SK-N-SH (cell line): Measurements from ENCODE around the gene TBX15. TPM values are rescaled to one million over a fixed set of nuclear protein-coding genes. Genes with fewer than 3 reads are reported as not detected.

ENCODE experiments used
- CTCF ChIA-PET: fragments of 300-600, 350-600 bp; formaldehyde crosslinking; extraction: SDS; loops from one replicate; lab custom pipeline; 2021; lab: Yijun Ruan, JAX
- POLR2A ChIA-PET: fragments of 350-600 bp; sonication (Branson Sonifier 250); formaldehyde crosslinking; extraction: SDS; loops from one replicate; lab custom pipeline; 2020; ENCODE audit warnings: antibody characterized with exemption, inconsistent platforms; lab: Yijun Ruan, JAX
- DNase-seq: peaks from one replicate; pipeline ENCODE4 v3.0.0; 2012
- H2AFZ ChIP-seq: fragments of 200-600 bp; sonication (generic); 2 replicates; pipeline ENCODE4 v1.8.1; 2016; ENCODE audit warnings: antibody characterized with exemption, mild to moderate bottlenecking, low read depth
- H3F3A ChIP-seq: fragments of 200-600 bp; sonication (generic); replicated peaks from 2 replicates; pipeline ENCODE3; 2016; ENCODE audit warnings: antibody characterized with exemption, mild to moderate bottlenecking; ENCODE audit not compliant: insufficient read depth
- H3K27ac ChIP-seq, 2 experiments: fragments of 200-500 bp in 1 of 2; fragments of 200-600 bp in 1 of 2; sonication (Bioruptor generic) in 1 of 2; sonication (generic), shearing (Covaris generic) in 1 of 2; 2 replicates each; pipeline versions ENCODE4 v1.5.1 to v1.6.1; 2014 to 2016; ENCODE audit warnings: low read depth in 2 of 2, inconsistent platforms in 1 of 2, low read length in 1 of 2, mild to moderate bottlenecking in 1 of 2, mixed read lengths in 1 of 2
- H3K27me3 ChIP-seq: fragments of 200-600 bp; sonication (generic), shearing (Covaris generic); 2 replicates; pipeline ENCODE4 v1.6.1; 2016; ENCODE audit warnings: mixed run types; ENCODE audit not compliant: insufficient read depth
- H3K36me3 ChIP-seq, 2 experiments: fragments of 200-500 bp in 1 of 2; fragments of 200-600 bp in 1 of 2; sonication (Bioruptor generic) in 1 of 2; sonication (generic) in 1 of 2; replicated peaks in 1 of 2; 2 replicates each; pipeline versions ENCODE3 to v1.5.1; 2014 to 2016; ENCODE audit warnings: low read length in 1 of 2, mild to moderate bottlenecking in 1 of 2; ENCODE audit not compliant: insufficient read depth in 2 of 2, control insufficient read depth in 1 of 2
- H3K4me1 ChIP-seq, 2 experiments: fragments of 200-500 bp in 1 of 2; fragments of 200-600 bp in 1 of 2; sonication (Bioruptor generic) in 1 of 2; sonication (generic), shearing (Covaris generic) in 1 of 2; 2 replicates each; pipeline versions ENCODE4 v1.5.1 to v1.6.1; 2014 to 2016; ENCODE audit warnings: low read depth in 1 of 2, low read length in 1 of 2, mixed run types in 1 of 2; ENCODE audit not compliant: insufficient read depth in 2 of 2, control insufficient read depth in 1 of 2
- H3K4me2 ChIP-seq: fragments of 200-600 bp; sonication (generic), shearing (Covaris generic); 2 replicates; pipeline ENCODE4 v1.6.1; 2017; ENCODE audit warnings: mixed run types
- H3K4me3 ChIP-seq, 2 experiments: fragments of 200-500 bp in 1 of 2; fragments of 200-600 bp in 1 of 2; sonication (Bioruptor generic) in 1 of 2; sonication (generic), shearing (Covaris generic) in 1 of 2; 2 replicates each; pipeline versions ENCODE4 v1.5.1 to v1.8.1; 2014 to 2016; ENCODE audit warnings: low read depth in 2 of 2, inconsistent platforms in 1 of 2, low read length in 1 of 2, mild to moderate bottlenecking in 1 of 2, mixed read lengths in 1 of 2, moderate library complexity in 1 of 2
- H3K79me2 ChIP-seq: fragments of 200-600 bp; sonication (generic); 2 replicates; pipeline ENCODE4 v1.8.1; 2017; ENCODE audit warnings: mild to moderate bottlenecking; ENCODE audit not compliant: insufficient read depth
- H3K9ac ChIP-seq: fragments of 200-600 bp; sonication (generic); 2 replicates; pipeline ENCODE4 v1.6.1; 2017; ENCODE audit warnings: mixed run types
- H3K9me2 ChIP-seq: fragments of 200-600 bp; sonication (generic); 2 replicates; pipeline ENCODE4 v1.6.1; 2017; ENCODE audit warnings: mixed run types
- H3K9me3 ChIP-seq: fragments of 200-600 bp; sonication (generic); 2 replicates; pipeline ENCODE4 v1.6.1; 2017; ENCODE audit warnings: mixed run types, mild to moderate bottlenecking, moderate library complexity
- H4K20me1 ChIP-seq: fragments of 200-600 bp; sonication (generic); 2 replicates; pipeline ENCODE4 v1.6.1; 2017; ENCODE audit warnings: mild to moderate bottlenecking, mixed run types; ENCODE audit not compliant: insufficient read depth
- CHD2 ChIP-seq: fragments of 150-350 bp; IDR thresholded peaks from 2 replicates; pipeline ENCODE4 v1.6.1; 2018; ENCODE audit warnings: low read length; ENCODE audit not compliant: partially characterized antibody
- MEF2A ChIP-seq: IDR thresholded peaks from 2 replicates; pipeline ENCODE4 v1.4.0; 2012; ENCODE audit warnings: low read depth, borderline replicate concordance
- RCOR1 ChIP-seq: fragments of 150-350 bp; IDR thresholded peaks from 2 replicates; pipeline ENCODE4 v1.6.1; 2017; ENCODE audit warnings: antibody characterized with exemption, low read length
- RFX5 ChIP-seq: IDR thresholded peaks from 2 replicates; pipeline ENCODE4 v1.6.1; 2012; ENCODE audit warnings: mild to moderate bottlenecking, improper control_type of control experiment, low read length
- SMC3 ChIP-seq: IDR thresholded peaks from 2 replicates; pipeline ENCODE4 v1.6.1; 2012; ENCODE audit warnings: low read depth, low read length, improper control_type of control experiment
- TAF1 ChIP-seq: IDR thresholded peaks from 2 replicates; pipeline ENCODE4 v1.6.1; 2012; ENCODE audit warnings: low read depth, mild to moderate bottlenecking, low read length, moderate library complexity, borderline replicate concordance
- USF2 ChIP-seq: fragments of 150-350 bp; IDR thresholded peaks from 2 replicates; pipeline ENCODE4 v1.6.1; 2017; ENCODE audit warnings: antibody characterized with exemption, low read length, low read depth, borderline replicate concordance
- WGBS: methylation state at CpG from one replicate; pipeline ENCODE4 v1.1.6; 2017; ENCODE audit warnings: low lambda C conversion rate; 5-methylcytosine and 5-hydroxymethylcytosine counted together
- polyA plus RNA-seq, 3 experiments: library from polyadenylated mRNA; depleted of rRNA; stranded (reverse); fragments of >200 nt; gene quantifications; 2 replicates each; pipeline ENCODE4 v1.2.3, GENCODE V29; 2012
- TF ChIP-seq, protein P1 (sequence below): fragments of 200-600 bp; sonication (generic); IDR thresholded peaks from 2 replicates; pipeline ENCODE4 v1.6.1; 2017; ENCODE audit warnings: antibody characterized with exemption, mild to moderate bottlenecking, moderate library complexity

TBX15 gene
- polyA plus RNA-seq, 1 of the 3 experiments (the other 2 are of a cell fraction) = 0.02 TPM

- H3K36me3 ChIP-seq = no peaks in the 10 kb centered on the region
- no peak overlapping the region for H3K4me2 ChIP-seq
- H3K27me3 ChIP-seq = 0 out of 2 replicates have a peak, but pooled peaks cover 5% of the 10 kb centered on the region
- no peaks in the 10 kb centered on the region for H3K79me2 ChIP-seq
- CTCF ChIA-PET = no interaction called here
- no peak for DNase-seq
- TF ChIP-seq RFX5 = no peak
- TF ChIP-seq, protein P1, sequence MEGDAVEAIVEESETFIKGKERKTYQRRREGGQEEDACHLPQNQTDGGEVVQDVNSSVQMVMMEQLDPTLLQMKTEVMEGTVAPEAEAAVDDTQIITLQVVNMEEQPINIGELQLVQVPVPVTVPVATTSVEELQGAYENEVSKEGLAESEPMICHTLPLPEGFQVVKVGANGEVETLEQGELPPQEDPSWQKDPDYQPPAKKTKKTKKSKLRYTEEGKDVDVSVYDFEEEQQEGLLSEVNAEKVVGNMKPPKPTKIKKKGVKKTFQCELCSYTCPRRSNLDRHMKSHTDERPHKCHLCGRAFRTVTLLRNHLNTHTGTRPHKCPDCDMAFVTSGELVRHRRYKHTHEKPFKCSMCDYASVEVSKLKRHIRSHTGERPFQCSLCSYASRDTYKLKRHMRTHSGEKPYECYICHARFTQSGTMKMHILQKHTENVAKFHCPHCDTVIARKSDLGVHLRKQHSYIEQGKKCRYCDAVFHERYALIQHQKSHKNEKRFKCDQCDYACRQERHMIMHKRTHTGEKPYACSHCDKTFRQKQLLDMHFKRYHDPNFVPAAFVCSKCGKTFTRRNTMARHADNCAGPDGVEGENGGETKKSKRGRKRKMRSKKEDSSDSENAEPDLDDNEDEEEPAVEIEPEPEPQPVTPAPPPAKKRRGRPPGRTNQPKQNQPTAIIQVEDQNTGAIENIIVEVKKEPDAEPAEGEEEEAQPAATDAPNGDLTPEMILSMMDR = no peak
- POLR2A ChIA-PET = no interaction called here
- H3K27ac ChIP-seq = no peak overlapping the region
- H4K20me1 ChIP-seq = no peaks in the 10 kb centered on the region
- H3K4me1 ChIP-seq = no peaks in the 10 kb centered on the region
- WGBS = 4% methylated on average over 4 of the region's 4 CpGs
- H3K9me3 ChIP-seq = no peaks in the 10 kb centered on the region
- no peaks in the 10 kb centered on the region for H3K9me2 ChIP-seq
- no peak overlapping the region for H3K9ac ChIP-seq
- no peak overlapping the region for H3K4me3 ChIP-seq
- no peaks in the 10 kb centered on the region for H3F3A ChIP-seq
- no peak overlapping the region for H2AFZ ChIP-seq
Observed at GRCh38 chr1:118920124-118920717, 67.9 kb downstream of the TBX15 start.

DNA sequence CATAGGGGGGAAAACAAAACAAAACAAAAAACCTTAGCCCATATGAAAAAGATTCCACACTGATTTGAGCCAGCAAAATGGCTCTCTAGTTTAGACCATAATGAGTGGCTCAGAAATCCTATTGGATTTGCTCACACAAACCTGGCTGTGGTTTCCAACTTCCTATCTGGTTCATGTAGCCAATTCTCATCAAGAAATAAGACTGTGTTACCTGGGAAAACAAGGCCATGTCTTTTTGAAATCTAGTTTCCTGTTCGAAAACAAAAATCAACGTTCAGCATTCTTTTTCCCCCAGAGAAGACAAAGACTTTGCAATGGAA, 69.2 kb downstream of the TBX15 start:
- WGBS = 5% methylated on average over 2 of the region's 2 CpGs
- POLR2A ChIA-PET = no interaction called here

More for the DNA sequence above, 69.2 kb downstream of the TBX15 start:
- no peak for DNase-seq
- Histone ChIP-seq H3K9me3 (no peaks in the 10 kb centered on the region), H3K4me2 (no peak overlapping the region), H4K20me1 (no peaks in the 10 kb centered on the region), H2AFZ (no peak overlapping the region), H3K9me2 (no peaks in the 10 kb centered on the region), H3K79me2 (no peaks in the 10 kb centered on the region)
- CTCF ChIA-PET = no interaction called here
- no peak for TF ChIP-seq TAF1
- no peak for TF ChIP-seq RFX5
- no peak for TF ChIP-seq CHD2
- TF ChIP-seq MEF2A = no peak
- TF ChIP-seq, protein P1 = no peak
- no peak for TF ChIP-seq SMC3
- TF ChIP-seq RCOR1 = no peak
- TF ChIP-seq USF2 = no peak
- TF ChIP-seq, all 33 proteins: peak for 0
- no peaks in the 10 kb centered on the region for H3K4me1 ChIP-seq
- H3K27ac ChIP-seq = no peak overlapping the region
- H3F3A ChIP-seq = no peaks in the 10 kb centered on the region
- H3K4me3 ChIP-seq = no peak overlapping the region
- H3K27me3 ChIP-seq = 0 out of 2 replicates have a peak, but pooled peaks cover 5% of the 10 kb centered on the region
- no peaks in the 10 kb centered on the region for H3K36me3 ChIP-seq
- no peak overlapping the region for H3K9ac ChIP-seq
